Endodermal cell (in vitro differentiated cells): ENCODE data around the gene KCNH6. TPM values are rescaled to one million over a fixed set of nuclear protein-coding genes. Genes with fewer than 3 reads are reported as not detected.

Experiments used
- DNase-seq: peaks from one replicate; pipeline ENCODE4 v3.0.0-alpha.2; 2017
- H3K27ac ChIP-seq: 2 replicates; pipeline ENCODE4 v1.5.1; 2013; ENCODE audit warnings: mild to moderate bottlenecking, low read depth, low read length, moderate library complexity
- H3K27me3 ChIP-seq: 2 replicates; pipeline ENCODE4 v1.6.1; 2013; ENCODE audit warnings: mild to moderate bottlenecking, low read length, moderate library complexity; ENCODE audit not compliant: insufficient read depth, control insufficient read depth, poor library complexity, severe bottlenecking
- H3K36me3 ChIP-seq: 2 replicates; pipeline ENCODE4 v1.7.0; 2013; ENCODE audit warnings: mild to moderate bottlenecking, low read length, moderate library complexity; ENCODE audit not compliant: control insufficient read depth, insufficient read depth
- H3K4me1 ChIP-seq: one replicate; pipeline ENCODE4 v1.7.0; 2013; ENCODE audit warnings: low read length; ENCODE audit not compliant: control insufficient read depth, insufficient read depth
- H3K4me3 ChIP-seq: 2 replicates; pipeline ENCODE4 v1.5.1; 2013; ENCODE audit warnings: mild to moderate bottlenecking, low read length, moderate library complexity
- H3K9ac ChIP-seq: 2 replicates; pipeline ENCODE4 v1.6.1; 2013; ENCODE audit warnings: mild to moderate bottlenecking, low read length, moderate library complexity; ENCODE audit not compliant: poor library complexity, severe bottlenecking; ENCODE audit errors: extremely low read depth
- H3K9me3 ChIP-seq: 2 replicates; pipeline ENCODE4 v1.6.1; 2013; ENCODE audit warnings: mild to moderate bottlenecking, low read length, moderate library complexity; ENCODE audit not compliant: control insufficient read depth
- H3K27ac Mint-ChIP-seq: 2 replicates; pipeline ENCODE4 v1.8.0; 2020; ENCODE audit warnings: mixed read lengths
- H3K27me3 Mint-ChIP-seq: 2 replicates; pipeline ENCODE4 v1.8.0; 2021; ENCODE audit warnings: mild to moderate bottlenecking, mixed read lengths; ENCODE audit not compliant: insufficient read depth
- H3K36me3 Mint-ChIP-seq: 2 replicates; pipeline ENCODE4 v1.8.0; 2020; ENCODE audit warnings: low read depth, mixed read lengths
- H3K4me1 Mint-ChIP-seq: 2 replicates; pipeline ENCODE4 v1.8.0; 2020; ENCODE audit warnings: mixed read lengths
- H3K4me3 Mint-ChIP-seq: 2 replicates; pipeline ENCODE4 v1.8.0; 2020; ENCODE audit warnings: mild to moderate bottlenecking, moderate library complexity, mixed read lengths
- H3K9me3 Mint-ChIP-seq: 2 replicates; pipeline ENCODE4 v1.8.0; 2020; ENCODE audit warnings: mild to moderate bottlenecking, mixed read lengths
- WGBS, 2 experiments: methylation state at CpG; one replicate each; pipeline versions ENCODE4 v1.1.5 to v1.1.7; 2013; ENCODE audit warnings: missing lambda C conversion rate in 2 of 2, mixed read lengths in 1 of 2; ENCODE audit not compliant: insufficient coverage in 1 of 2, insufficient read length in 1 of 2; 5-methylcytosine and 5-hydroxymethylcytosine counted together
- total RNA-seq, 2 donors: library from RNA; stranded (reverse); fragmentation: NEBNext Ultra II Directional in 1 of 2; extraction: Animal tissue kit (Norgen Biotek cat#: 25700) in 1 of 2; gene quantifications; 2 replicates in 1 of 2; 3 replicates in 1 of 2; pipeline ENCODE4 v1.2.1, GENCODE V29; 2021
- TF ChIP-seq, protein P1 (sequence below): fragments of 200-600 bp; sonication (generic); conservative IDR thresholded peaks from 2 replicates; pipeline ENCODE4 v1.5.0; 2021; ENCODE audit warnings: antibody characterized with exemption, mild to moderate bottlenecking

The KCNH6 gene
- total RNA-seq, 2 donors from 2014 or later, result 0.79 to 0.95 TPM

DNA sequence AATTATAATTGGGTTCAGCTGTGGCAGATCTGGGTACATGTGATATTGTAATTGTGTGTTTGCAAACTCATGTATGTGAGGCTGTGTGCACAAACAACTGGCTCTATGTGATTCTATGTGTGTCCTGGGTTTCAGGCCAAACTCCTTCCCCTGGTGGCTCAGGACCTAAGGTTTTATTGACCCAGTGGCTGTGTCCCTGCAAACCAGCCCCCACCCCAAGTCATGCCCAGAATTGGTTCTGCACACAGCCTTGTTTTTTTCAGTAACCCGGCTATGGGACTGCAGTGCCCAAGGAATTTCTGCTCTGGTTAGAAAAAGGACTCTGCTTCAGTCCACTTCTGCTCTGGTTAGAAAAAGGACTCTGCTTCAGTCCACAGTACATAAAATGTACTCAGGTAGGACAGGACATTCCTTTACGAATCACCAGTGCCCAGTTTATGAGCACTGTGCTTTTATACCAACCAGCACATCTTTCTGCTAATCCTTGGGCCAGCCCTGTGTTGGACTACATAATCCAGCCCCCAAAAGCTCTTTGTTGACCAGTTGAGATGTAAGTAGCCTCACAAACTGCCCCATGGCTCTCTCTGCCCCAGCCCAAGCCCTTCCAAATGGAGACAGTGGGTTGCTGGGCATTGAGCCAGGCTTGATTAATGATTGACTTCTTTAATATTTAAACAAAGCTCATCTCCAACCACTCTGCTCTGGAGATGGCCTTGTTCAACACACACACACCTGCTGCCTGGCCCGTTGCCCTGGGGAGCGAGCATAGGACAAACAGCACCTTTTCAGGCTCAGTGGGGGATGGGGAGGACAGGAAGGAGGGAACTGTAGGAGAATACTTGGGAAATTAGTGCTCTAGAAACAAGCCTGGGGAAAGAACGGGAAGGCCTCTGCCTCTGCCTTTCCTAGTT is 2.9 kb upstream of the KCNH6 start:
- Histone ChIP-seq H3K27me3 (peaks cover 36% of the 10 kb centered on the region), H3K27ac (no peak overlapping the region), H3K9ac (no peak overlapping the region), H3K4me3 (no peak overlapping the region), H3K36me3 (no peaks in the 10 kb centered on the region), H3K4me1 (no peaks in the 10 kb centered on the region), H3K9me3 (no peaks in the 10 kb centered on the region)
- 80 to 87% methylated on average over 3 to 5 of the region's 5 CpGs for WGBS, 2 experiments
- Mint-ChIP-seq H3K36me3 (no peaks in the 10 kb centered on the region), H3K9me3 (no peaks in the 10 kb centered on the region), H3K27me3 (peaks cover 18% of the 10 kb centered on the region), H3K4me1 (peaks cover 7% of the 10 kb centered on the region), H3K27ac (no peak overlapping the region), H3K4me3 (no peak overlapping the region)
- TF ChIP-seq, protein P1, sequence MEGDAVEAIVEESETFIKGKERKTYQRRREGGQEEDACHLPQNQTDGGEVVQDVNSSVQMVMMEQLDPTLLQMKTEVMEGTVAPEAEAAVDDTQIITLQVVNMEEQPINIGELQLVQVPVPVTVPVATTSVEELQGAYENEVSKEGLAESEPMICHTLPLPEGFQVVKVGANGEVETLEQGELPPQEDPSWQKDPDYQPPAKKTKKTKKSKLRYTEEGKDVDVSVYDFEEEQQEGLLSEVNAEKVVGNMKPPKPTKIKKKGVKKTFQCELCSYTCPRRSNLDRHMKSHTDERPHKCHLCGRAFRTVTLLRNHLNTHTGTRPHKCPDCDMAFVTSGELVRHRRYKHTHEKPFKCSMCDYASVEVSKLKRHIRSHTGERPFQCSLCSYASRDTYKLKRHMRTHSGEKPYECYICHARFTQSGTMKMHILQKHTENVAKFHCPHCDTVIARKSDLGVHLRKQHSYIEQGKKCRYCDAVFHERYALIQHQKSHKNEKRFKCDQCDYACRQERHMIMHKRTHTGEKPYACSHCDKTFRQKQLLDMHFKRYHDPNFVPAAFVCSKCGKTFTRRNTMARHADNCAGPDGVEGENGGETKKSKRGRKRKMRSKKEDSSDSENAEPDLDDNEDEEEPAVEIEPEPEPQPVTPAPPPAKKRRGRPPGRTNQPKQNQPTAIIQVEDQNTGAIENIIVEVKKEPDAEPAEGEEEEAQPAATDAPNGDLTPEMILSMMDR, result no peak
- no peak for DNase-seq

DNA sequence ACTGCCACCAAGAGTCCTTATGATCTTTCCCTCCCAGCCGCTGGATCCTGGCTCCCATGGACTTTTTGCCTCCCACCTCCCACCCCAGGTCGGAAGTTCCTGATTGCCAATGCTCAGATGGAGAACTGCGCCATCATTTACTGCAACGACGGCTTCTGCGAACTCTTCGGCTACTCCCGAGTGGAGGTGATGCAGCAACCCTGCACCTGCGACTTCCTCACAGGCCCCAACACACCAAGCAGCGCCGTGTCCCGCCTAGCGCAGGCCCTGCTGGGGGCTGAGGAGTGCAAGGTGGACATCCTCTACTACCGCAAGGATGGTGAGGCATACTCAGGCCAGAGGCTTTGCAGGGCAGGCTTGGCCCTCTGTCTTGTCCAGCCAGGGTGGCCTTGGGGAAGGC is 893 bp downstream of the KCNH6 start:
- 93 to 96% methylated on average over 10 to 14 of the region's 14 CpGs for WGBS, 2 experiments
- no peaks in the 10 kb centered on the region for H3K36me3 Mint-ChIP-seq
- TF ChIP-seq, protein P1, result no peak
- H3K27ac Mint-ChIP-seq, result no peak overlapping the region
- H3K4me3 Mint-ChIP-seq, result peak overlapping the region; percentile 47
- H3K27ac ChIP-seq, result no peak overlapping the region
- no peaks in the 10 kb centered on the region for H3K9me3 Mint-ChIP-seq
- no peak for DNase-seq
- H3K9ac ChIP-seq, result no peak overlapping the region
- H3K27me3 ChIP-seq, result peaks cover 19% of the 10 kb centered on the region
- peaks cover 14% of the 10 kb centered on the region for H3K4me1 Mint-ChIP-seq
- H3K9me3 ChIP-seq, result no peaks in the 10 kb centered on the region
- H3K4me1 ChIP-seq, result no peaks in the 10 kb centered on the region
- peaks cover 17% of the 10 kb centered on the region for H3K27me3 Mint-ChIP-seq
- no peaks in the 10 kb centered on the region for H3K36me3 ChIP-seq
- H3K4me3 ChIP-seq, result no peak overlapping the region

DNA sequence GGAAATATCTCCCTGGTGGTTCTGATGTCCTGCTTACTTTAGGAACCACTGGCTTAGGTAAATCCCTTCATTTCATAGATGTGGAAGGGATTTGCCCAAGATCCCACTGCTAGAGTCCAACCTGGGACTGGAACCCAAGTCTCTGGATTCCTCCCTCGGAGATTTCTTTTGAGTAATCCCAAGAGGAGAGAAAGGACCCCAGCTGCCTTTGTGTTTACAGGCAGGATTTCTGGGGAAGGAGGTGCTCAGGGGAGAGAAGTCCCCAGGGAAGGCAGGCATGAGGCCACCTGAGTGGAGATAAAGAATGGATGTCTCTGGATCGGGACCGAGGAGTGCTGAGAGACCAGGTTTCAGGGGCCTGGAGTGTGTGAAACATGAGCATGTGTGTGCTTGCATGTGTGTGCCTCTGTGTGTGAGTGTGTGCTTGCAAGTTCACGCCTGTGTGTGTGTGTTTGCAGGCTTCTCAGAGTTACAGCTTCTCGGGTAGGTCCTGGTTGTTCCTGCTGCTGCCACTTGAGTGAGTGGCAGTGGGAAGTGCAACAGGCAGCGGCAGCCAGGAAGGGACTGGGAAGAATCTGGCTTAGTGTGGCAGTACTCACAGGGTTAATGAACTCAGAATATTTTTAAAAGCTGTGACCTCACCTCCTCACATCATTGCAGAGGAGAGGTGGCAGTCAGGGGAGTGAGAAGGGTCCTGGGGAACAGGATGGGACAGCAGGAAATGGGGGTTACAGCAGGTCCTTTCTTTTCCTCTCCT is 2.2 kb downstream of the KCNH6 start:
- H3K4me1 Mint-ChIP-seq, result peaks cover 19% of the 10 kb centered on the region
- TF ChIP-seq, protein P1, result no peak
- H3K27ac Mint-ChIP-seq, result no peak overlapping the region

More for the DNA sequence above, 2.2 kb downstream of the KCNH6 start:
- Histone ChIP-seq H3K9me3 (no peaks in the 10 kb centered on the region), H3K4me1 (peaks cover 4% of the 10 kb centered on the region), H3K36me3 (no peaks in the 10 kb centered on the region), H3K27ac (no peak overlapping the region), H3K27me3 (peaks cover 19% of the 10 kb centered on the region), H3K4me3 (no peak overlapping the region), H3K9ac (no peak overlapping the region)
- H3K4me3 Mint-ChIP-seq, result no peak overlapping the region
- DNase-seq, result no peak
- H3K36me3 Mint-ChIP-seq, result no peaks in the 10 kb centered on the region
- no peaks in the 10 kb centered on the region for H3K9me3 Mint-ChIP-seq
- H3K27me3 Mint-ChIP-seq, result peaks cover 17% of the 10 kb centered on the region
- WGBS, 2 experiments, result 77 to 80% methylated on average over 2 to 6 of the region's 6 CpGs
